GM18517 (cell line): ENCODE results near the gene ZNF839.

ENCODE experiments used
- ATAC-seq: cut with Tn5 transposase; IDR thresholded peaks from one replicate; pipeline ENCODE4 v1.9.1; 2021; ENCODE audit warnings: mild to moderate bottlenecking, moderate library complexity; ENCODE audit not compliant: unreplicated experiment

The ZNF839 gene

GRCh38 chr14:102371361-102371760, 51.8 kb downstream of the ZNF839 start:
- no peak for ATAC-seq

- ATAC-seq, result no peak
These were observed 53.6 kb downstream of the ZNF839 start for GRCh38 chr14:102373110-102373509.

DNA sequence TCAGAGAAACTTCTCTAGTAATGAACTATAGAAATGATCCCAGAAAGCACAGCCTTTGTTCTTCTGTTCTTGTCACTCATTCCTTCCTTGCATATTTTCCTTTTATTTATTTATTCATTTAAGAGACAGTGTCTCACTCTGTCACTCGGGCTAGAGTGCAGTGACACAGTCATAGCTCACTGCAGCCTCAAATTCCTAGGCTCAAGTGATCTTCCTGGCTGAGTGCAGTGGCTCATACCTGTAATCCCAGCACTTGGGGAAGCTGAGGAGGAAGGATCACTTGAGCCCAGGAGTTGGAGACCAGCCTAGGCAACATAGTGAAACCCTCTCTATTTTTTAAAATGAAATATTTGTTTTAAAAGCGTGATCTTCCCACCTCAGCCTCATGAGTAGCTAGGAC, 54.7 kb downstream of the ZNF839 start:
- ATAC-seq, result no peak

DNA sequence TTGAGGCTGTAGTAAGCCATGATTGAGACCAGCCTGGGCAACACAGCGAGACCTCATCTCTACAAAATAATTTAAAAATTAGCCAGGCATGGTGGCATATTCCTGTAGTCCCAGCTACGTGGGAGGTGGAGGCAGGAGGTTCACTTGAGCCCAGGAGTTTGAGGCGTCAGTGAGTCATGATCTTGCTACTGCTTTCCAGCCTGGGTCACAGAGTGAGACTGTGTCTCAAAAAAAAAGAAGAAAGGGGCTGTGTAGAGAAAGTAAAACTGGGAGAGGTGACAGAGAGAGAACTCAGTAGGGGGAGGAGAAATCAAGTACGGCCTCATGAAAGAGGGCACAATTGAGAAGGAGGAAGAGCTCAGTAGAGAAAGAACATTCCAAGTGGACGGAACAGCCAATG, 55.6 kb downstream of the ZNF839 start:
- no peak for ATAC-seq

DNA sequence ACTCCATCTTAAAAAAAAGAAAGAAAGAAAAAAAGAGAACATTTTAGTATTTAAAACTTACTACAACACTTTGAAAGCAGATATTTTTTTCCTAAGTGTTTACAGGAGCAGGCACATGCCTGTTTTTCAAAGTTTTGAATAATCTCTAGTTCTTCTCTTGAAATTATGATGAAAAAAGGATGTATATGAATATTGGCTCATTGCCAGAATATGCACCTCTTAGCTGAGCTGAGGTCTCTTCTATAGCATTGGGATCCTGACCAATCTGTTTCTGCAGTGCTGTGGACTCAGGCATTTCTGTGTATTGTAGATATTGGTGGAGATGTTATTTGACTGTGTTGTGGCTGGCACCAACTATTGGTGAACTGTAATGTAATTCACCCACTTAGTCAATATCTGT, 58.1 kb downstream of the ZNF839 start:
- no peak for ATAC-seq

DNA sequence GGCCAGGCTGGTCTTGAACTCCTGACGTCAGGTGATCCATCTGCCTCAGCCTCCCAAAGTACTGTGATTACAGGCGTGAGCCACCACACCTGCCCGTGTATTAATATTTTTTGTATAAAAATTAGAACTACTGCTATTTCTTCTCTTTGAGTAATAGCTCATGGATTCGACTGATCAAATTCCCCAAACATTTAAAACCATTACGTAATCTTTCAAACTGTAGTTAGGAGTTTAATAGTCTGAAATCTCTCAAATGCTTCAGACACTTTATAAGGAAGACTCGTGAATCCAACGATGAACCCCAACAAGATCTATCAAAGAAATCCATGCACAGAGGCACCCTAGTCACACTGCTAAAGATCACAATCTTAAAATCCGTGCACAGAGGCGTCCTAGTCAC, 59.3 kb downstream of the ZNF839 start:
- no peak for ATAC-seq

GRCh38 chr14:102387086-102387485, 67.5 kb downstream of the ZNF839 start:
- no peak for ATAC-seq

DNA sequence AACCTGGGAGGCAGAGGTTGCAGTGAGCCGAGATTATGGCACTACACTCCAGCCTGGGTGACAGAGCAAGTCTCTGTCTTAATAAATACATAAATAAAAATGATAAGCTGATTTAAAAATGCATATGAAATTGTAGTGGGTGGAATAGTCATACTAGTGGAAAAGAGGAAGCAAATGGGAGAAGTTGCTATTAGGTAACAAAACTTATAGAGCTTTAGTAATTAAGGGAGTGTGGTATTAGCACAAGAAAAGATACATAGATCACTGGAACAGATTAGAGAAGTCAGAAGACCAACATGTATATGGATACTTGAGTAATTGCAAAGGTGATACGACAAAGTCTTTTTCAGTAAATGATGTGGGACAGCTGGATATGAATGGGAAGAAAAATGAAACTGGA, 69.7 kb downstream of the ZNF839 start:
- ATAC-seq, result no peak

DNA sequence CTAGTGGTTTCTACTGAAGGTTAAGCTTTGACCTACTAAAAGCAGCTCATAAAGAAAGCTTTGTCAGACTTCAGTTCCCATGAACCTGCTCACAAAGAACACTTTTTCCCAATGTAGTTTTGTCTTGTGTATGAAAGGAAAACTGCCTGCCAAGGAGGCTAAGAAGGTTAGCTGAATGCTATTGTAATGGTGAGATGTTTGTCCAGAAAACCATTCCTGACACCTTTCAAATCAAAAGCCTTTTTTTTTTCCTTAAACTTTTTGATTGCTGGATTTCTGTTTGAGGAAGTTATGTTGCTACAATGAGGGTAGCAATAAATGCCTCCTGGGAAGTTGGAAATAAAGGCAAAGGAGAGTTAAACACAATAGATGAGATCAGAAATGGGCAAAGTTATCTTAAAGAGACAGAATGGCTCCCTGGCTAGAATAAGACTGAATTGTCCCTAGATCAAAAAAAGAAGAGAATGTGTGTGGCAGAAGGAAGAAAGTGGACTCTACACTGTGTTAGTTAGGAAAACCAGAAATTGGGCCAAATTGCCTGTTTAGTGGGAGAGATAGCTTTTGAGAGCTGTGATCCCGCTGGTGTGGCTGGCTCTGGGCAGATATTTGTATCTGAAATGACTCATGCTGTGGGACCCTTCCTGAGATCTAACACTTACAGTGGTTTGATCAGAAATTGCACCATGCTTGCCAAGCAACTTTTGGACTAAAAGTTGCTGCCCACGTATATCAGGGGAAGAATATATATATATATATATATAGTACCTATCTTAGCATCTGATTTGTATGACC, 70.7 kb downstream of the ZNF839 start:
- no peak for ATAC-seq
